HG03103 (cell line): ENCODE measurements around the gene AFF3.

Experiments
- ATAC-seq: cut with Tn5 transposase; IDR thresholded peaks from one replicate; pipeline ENCODE4 v1.9.1; 2021; ENCODE audit warnings: low read depth; ENCODE audit not compliant: unreplicated experiment

Gene AFF3

GRCh38 chr2:99845296-99845695 lies 297.1 kb downstream of the AFF3 start:
- ATAC-seq: no peak

GRCh38 chr2:99842451-99842850 lies 299.9 kb downstream of the AFF3 start:
- ATAC-seq: no peak

- no peak for ATAC-seq
Observed at GRCh38 chr2:99841749-99842148, 300.6 kb downstream of the AFF3 start.

GRCh38 chr2:99840831-99841230 lies 301.6 kb downstream of the AFF3 start:
- no peak for ATAC-seq

GRCh38 chr2:99836690-99837605 lies 305.4 kb downstream of the AFF3 start:
- ATAC-seq: no peak

- no peak for ATAC-seq
Observed at GRCh38 chr2:99834426-99834825, 308.0 kb downstream of the AFF3 start.

GRCh38 chr2:99833586-99834201 lies 308.7 kb downstream of the AFF3 start:
- ATAC-seq: no peak

GRCh38 chr2:99832926-99833325 lies 309.5 kb downstream of the AFF3 start:
- no peak for ATAC-seq

- no peak for ATAC-seq
Observed at GRCh38 chr2:99831772-99832171, 310.6 kb downstream of the AFF3 start.

GRCh38 chr2:99827296-99827999 lies 314.9 kb downstream of the AFF3 start:
- no peak for ATAC-seq

GRCh38 chr2:99825630-99826029 lies 316.8 kb downstream of the AFF3 start:
- no peak for ATAC-seq

GRCh38 chr2:99824758-99825157 lies 317.6 kb downstream of the AFF3 start:
- ATAC-seq: no peak

GRCh38 chr2:99822474-99823207 lies 319.7 kb downstream of the AFF3 start:
- ATAC-seq: no peak

- no peak for ATAC-seq
Observed at GRCh38 chr2:99821984-99822383, 320.4 kb downstream of the AFF3 start.

- ATAC-seq: no peak
Observed at GRCh38 chr2:99821572-99821971, 320.8 kb downstream of the AFF3 start.

- no peak for ATAC-seq
Observed at GRCh38 chr2:99821039-99821438, 321.4 kb downstream of the AFF3 start.

- ATAC-seq: no peak
Observed at GRCh38 chr2:99819766-99820165, 322.6 kb downstream of the AFF3 start.

GRCh38 chr2:99818842-99819241 lies 323.5 kb downstream of the AFF3 start:
- ATAC-seq: no peak

- ATAC-seq: no peak
Observed at GRCh38 chr2:99816908-99817307, 325.5 kb downstream of the AFF3 start.

- no peak for ATAC-seq
Observed at GRCh38 chr2:99812426-99812825, 330.0 kb downstream of the AFF3 start.

- no peak for ATAC-seq
Observed at GRCh38 chr2:99811544-99811943, 330.8 kb downstream of the AFF3 start.
